HG02870 (cell line): ENCODE results near the gene ETNK2.
"Not testable (repeated sequence)": the region's sequence is repeated elsewhere in the genome, so short reads cannot be mapped to it uniquely, and the experiment has no call there.

ENCODE experiments used
- ATAC-seq: cut with Tn5 transposase; IDR thresholded peaks from one replicate; pipeline ENCODE4 v1.9.1; 2021; ENCODE audit warnings: mild to moderate bottlenecking, moderate library complexity; ENCODE audit not compliant: unreplicated experiment

The ETNK2 gene

DNA sequence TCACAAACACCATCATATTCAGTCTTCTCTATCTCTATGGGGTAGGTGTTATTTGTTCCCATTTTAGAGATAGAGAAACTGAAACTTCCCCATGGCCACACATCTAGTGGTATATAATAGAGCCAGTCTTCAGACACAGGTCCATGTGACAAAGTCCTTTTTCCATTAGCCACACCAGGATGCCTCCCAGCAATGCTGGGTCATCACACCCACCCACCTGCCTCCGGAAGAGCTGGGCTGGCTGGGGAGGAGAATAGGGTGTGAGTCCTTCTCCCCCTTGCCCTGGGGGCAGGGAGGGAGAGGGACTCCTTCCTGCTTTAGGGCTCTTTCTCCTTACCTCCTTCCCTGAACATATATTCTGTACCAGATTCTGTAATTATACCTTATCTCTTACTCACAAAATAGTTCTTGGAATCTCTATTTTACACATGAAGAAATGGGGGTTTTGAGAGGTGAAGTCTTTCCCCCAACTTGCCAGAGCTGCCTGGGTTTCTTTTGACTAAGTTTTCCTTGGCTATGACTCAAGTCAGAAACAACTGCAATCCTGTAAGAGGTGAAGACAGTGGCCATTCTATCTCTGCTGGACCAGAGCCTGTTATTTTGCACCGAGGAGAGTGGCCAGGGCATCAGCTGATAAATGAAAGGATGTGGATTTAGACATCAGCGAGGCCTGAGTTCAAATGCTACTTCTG is 49.0 kb downstream of the ETNK2 start:
- ATAC-seq = no peak

DNA sequence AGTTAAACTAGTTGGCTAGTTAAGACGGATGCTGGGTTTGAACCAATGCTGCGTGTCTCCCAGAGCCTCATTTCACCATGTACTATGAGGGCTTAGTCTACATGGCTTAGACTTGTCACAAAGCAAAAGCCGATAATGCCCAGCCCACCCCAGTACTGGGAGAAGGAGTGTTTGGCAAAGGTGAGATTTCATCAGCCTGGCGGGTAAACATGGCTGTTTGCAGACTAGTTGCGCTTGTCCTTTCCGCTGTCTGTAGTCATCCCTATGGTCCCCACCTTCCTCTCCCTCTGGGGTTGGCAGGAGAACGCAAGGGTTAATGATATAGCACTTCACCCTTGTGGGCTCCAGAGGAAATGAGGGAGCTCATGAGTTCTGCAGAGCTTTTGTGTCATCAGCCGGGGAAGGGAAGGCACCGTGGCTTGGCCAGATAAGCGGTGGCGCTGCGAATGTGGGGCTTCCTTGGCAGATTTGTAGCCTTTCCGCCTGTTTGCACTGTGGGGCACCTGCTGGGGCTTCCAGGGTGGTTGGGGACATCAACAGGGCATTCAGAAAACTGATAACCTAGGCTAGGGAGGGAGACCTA is 49.7 kb downstream of the ETNK2 start:
- ATAC-seq = no peak

DNA sequence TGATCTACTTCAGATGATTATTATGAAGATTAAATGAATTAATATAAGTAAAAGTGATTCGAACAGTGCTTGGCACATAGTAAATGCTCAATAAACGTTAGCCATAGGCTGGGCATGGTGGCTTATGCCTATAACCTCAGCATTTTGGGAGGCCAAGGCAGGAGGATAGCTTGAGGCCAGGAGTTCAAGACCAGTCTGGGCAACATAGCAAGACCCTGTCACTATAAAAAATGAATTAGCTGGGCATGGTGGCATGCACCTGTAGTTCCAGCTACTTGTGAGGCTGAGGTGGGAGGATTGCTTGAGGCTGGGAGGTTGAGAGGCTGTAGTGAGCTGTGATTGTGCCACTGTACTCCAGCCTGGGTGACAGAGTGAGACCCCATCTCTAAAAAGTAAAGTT is 52.1 kb downstream of the ETNK2 start:
- not testable (repeated sequence) for ATAC-seq

DNA sequence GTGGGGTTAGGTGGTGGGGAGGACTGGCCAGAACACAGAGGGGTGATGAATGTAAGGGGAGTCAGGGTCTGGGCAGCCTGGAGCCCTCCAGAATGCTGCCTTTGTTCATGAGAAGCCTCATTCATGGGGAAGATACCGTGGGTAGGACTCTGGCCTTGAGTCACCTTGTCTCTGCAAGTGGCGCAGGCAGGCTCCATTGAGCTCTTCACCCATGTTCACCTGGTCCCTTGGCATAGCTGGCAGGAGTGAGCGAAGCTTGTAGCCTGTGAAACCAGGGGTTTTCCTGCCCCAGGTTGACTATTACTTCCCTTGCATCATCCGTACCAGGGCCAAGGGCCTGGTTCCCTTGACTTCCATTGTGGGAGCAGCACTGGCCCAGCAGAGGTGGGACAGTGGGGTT is 53.2 kb downstream of the ETNK2 start:
- no peak for ATAC-seq

DNA sequence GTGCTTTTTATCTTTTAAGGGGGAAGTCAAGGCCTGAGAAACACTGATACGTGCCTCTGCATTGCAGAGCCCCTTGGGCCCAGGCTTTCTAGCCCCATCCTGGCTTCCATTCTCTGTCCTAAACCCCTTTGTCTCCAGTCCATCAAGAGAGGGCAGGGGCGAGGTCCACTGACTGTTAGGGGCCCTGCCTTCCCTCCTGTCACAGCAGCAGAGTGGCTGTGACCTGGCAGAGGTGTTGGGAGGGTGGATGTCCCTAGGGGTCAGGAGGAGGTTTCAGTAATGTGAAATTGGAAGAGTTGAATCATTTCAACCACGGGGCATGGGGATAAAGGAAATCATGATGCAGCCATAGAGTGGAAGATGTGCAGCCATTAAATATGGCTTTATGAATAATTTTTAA is 54.9 kb downstream of the ETNK2 start:
- ATAC-seq = no peak

DNA sequence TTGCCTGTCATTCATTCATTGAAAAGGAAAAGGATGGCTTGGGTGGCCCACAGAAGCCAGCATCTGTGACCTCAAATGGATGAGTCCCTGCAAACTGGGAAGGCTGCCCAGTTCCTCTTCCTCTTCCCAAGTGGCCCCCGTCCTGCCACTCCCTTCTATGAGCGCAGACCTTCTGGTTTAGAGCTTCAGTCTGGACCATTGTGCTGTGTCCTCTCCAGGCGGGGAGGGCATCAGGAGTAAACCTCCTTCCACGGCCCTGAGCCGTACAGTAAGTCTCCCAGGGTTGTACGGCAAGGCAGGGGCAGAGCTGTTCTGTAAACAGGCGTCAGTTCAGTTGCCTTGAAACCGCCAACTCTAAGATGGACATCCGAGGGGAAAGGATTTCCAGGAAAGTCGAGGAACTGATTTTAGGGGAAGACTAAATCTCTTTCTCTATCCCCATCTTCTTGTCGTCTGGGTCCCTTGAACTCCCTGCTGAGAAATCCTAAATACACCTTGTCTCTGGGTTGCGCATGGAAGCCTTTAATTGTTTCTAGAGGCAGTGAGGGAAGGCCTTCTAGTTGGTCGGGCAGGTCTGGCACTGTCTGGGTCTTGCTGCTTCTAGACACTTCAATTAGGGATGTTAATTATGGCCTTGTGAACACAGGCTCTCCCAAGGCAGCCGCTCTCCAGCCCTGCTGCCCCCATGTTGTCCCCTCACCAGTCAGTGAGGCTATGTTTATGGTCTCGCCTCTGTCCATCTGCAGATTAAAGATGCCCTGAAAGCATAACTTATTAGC is 56.8 kb downstream of the ETNK2 start:
- no peak for ATAC-seq

DNA sequence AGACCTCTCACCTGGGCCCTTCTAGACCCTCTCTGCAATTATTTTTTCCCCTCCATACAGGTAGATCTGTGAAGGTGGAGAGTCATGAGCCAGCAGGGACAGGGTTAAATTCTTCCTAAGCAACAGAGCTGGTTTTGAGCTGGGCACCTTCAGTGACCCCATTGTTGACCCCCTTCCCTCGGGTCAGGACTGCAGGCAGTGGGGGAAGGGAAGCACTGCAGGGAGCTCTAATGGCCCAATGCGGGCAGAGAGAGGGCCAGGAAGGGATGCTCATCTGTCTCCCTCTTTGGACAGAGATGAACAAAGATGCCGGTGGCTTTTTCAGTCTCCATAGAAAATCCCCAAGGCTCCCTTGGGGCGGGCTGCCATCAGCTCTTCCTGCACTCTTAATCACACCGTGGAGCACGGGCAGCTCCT is 57.5 kb downstream of the ETNK2 start:
- ATAC-seq = no peak

DNA sequence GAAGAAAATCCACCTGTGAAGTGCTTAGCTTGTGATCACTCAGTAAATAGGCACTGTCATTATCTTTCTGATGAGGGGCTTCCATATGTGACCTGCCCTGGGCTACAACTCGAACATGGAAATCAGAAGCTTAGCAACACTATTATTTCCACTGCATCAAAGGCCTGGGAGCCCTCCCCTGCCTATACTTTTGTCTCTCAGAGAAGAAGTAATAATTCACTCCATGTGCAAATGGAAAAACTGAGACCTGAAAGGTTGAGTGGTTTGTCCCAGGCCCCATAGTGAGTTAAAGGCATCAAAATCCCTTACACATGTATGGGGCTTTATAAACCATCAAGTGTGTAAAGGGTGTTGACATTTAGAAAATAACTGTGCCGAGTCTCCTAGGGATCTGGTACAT is 58.1 kb downstream of the ETNK2 start:
- no peak for ATAC-seq

DNA sequence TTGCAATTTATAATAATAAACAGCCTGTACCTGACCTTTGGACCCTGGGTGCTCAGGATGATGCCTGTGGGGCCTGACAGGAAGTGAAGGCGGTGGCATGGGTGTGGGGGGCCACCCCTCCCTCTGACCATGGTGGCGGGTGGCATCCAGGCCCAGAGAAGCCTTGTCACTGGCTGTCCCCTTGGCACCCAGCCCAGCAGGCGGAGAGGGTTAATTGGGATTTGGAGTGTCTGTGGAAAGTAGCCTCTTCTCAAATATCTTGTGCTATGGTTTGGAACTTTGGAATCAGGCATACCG is 58.5 kb downstream of the ETNK2 start:
- no peak for ATAC-seq

DNA sequence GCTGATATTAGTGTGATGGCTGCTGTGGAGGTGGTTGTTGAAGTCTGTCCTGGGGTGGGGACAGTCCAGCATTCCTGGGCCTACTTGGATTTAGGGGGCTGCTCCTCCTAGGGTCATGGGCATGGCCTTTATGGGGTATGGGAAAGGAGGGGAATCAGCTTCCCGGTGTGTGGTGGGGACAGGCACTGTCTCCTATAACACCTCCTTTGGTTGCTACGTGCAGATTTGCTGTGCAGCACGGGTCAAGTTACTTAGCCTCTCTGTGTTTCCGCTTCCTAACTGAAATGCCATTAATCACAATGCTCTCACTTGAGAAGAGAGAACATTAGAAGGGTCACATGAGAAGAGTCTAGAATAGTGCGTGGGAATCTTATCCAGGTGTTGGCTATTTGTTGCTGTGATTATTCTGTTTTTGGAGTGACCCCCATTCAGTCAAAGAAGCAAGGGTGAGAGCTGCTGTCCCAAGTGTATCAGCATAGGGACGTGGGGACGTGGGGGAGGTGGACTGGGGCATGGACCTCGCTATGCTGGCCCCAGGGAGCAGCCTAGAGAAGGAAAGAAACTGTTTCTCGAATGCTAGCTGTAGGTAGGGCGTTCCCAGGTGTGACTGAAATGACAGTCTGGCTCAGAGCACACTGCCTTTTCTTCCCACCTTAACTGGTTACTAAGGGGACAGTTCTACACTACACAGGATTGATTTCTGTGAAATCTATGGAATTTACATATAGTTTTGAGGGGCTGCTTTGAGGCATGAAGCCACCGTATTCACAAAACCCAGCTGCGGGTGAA is 59.0 kb downstream of the ETNK2 start:
- ATAC-seq = no peak

DNA sequence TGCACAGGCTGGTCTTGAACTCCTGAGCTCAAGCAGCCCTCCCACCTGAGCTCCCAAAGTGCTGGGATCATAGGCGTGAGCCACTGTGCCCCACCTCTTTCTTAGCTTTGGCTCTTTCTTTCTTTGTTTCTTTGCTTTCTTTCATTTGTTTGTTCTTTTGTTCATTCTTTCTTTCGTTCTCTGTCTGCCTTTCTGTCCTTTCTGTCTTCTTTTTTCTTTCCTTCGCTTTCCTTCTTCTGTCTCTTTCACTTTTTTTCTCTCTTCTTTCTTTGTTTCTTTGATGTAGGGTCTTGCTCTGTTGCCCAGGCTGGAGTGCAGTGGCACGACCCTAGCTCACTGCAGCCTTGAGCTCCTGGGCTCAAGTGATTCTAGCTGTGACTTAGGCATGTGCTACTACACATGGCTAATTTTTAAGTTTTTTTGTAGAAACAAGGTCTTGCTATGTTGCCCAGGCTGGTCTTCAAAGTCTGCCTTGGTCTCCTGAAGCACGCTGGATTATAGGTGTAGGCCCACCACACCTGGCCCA is 60.0 kb downstream of the ETNK2 start:
- ATAC-seq = no peak

DNA sequence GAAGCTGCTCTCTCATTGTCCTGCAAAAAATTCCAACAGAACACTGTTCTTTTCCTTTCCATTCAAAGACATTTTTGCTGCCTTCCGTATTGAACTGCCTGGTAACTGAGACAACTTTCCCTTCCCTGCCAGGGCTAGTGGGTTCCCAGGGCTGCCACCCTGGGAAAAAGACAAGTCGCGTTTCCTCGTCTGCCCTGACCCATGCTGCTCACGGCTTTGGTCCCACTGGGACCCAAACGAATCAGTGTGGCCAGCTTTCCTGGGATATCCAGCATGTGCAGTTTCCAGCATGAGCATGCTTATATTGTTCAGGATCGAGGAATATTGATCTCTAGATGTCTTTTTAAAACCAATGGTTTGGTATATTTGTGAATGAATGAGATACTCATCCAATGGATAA is 60.8 kb downstream of the ETNK2 start:
- ATAC-seq = no peak

DNA sequence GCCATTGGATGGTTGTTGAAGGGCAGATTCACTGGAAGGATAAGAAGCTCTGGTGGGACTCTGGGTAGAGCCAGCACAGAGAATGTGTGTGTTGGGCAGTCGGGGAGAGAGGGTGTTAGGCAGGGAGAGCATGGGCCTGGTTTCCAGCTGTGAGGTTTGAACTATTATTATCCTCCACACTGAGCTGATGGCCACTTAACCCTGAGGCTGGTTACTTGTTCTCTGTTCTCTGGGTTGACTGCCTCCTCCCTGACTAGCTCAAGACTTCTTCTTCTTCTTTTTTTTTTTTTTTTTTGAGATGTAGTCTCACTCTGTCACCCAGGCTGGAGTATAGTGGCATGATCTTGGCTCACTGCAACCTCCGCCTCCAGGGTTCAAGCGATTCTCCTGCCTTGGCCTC is 61.7 kb downstream of the ETNK2 start:
- ATAC-seq = not testable (repeated sequence)

DNA sequence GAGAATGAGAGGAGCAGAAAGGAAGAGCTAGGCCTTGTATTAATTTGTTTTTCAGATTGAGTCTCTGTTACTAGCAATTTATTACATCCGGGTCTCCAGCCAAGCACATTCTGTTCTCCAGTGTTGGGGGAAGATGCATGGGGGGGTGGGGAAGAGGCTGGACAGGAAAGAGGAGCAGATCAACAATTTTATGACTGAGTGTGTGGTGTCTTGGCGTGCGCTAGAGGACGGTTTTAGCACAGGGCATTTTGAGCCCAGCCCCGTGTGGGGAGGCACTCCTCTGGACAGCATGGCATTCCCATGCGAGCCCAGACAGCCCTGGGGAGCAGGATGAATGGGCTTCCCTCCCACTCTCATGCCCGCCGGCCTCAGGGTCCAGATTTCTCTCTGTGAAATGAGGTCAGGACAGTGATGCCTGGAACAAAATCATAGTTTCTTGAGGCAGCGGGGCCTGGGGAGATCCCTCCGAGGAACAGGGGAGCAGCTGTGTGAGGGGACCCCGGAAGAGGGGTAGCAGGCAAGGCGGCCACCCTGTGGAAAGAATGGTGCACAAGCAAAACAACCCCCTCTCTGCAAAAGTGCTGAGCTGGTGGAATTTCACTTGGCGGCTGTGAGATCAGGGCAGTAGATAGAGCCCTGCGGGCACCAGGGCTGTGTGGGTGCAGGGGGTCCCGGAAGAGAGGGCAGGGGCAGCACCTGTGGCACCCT is 62.6 kb downstream of the ETNK2 start:
- ATAC-seq = no peak

DNA sequence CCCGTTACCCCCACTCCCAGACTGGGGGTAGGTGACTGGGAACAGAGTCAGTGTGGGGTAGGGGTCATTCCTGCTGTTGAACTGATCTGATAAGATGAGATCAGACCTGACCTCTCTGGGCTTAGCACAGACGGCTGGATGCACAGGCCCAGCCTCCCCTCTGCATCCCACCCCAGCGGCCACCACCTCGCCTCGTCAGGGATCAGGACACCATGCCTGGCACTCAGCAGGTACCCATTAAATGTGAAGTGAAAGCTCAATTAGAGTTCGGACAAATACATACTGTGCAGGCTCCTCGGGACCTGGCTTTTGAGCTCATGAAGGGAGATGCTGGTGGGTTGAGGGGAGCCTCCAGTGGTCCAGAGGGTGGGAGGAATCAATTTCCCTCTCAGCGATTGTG is 63.2 kb downstream of the ETNK2 start:
- no peak for ATAC-seq

DNA sequence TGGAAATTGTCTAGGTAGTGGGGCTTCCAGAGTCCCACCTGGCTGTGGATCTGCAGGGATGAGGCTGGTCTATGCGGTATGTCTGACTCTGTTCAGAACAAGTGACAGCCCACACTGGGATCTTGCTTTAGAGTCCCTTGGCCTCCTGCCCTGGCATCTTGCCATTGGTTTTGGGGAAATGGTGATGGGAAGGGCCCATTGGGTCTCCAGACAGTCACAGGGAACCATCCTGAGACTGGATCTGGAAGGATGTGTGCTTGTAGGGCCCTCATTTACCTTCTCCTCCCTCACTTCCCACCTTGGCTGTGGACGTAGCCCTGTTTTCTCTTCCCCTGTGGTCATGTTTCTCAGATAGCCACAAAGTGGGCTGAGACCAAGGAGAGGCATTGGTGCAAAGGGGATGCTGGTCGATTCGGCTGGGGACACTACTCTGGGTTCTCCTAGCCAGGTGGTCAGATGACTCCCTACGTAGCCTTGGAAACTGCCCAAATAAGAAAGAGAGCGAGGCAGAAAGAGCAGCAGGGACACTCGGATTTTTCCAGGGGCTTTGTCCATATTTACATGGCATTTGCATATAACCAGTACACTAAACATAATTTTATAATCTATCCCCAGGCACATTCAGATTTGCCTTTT is 63.8 kb downstream of the ETNK2 start:
- ATAC-seq = no peak

DNA sequence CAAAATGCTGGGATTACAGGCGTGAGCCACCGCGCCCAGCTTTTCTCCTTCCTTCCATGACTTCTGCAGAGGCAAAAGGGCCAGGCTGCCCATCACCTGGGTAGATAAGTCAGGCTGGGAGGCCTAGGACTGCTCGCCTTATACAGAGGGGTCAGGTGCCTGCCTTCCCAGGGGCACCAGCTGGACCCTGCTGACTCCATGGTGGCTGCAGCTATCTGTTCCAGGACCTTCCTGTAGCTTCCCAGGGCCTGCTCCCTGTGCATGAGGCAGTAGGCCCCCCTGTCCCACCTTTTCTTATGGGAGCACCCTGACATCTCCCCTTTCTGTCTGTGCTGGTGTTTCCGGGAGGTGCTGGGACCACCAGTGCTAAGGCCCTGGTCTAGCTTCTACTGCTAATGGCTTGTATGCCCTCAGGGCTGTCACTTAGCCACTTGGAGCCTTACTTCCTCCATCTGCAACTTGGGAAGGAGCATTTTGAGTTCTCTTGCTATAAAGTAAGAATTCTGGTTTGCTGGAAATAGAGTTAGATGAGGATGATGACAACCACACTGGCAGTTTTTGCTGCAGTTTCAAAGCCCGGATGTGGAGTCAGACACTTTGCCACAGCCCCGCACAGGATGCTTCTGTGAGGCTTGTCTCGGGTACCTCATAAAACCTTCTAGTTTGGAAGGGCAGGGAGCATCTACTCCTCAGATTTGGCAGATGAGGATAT is 64.5 kb downstream of the ETNK2 start:
- no peak for ATAC-seq

DNA sequence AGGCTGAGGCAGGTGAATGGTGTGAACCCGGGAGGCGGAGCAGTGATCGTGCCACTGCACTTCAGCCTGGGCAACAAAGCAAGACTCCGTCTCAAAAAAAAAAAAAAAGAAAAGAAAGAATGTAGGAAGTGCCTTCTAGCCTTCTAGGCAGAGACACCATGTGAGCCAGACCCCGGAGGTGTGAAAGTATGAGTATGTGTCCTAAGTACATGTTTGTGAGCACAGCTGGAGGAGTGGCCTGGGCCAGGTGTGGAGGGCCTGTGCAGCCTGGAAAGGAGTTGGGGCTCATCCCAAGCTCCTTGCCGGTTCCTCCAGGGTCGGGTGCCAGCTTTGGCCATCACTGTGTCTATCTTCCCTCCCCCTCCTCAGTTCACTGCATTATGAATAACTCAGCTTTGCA is 66.0 kb downstream of the ETNK2 start:
- no peak for ATAC-seq

DNA sequence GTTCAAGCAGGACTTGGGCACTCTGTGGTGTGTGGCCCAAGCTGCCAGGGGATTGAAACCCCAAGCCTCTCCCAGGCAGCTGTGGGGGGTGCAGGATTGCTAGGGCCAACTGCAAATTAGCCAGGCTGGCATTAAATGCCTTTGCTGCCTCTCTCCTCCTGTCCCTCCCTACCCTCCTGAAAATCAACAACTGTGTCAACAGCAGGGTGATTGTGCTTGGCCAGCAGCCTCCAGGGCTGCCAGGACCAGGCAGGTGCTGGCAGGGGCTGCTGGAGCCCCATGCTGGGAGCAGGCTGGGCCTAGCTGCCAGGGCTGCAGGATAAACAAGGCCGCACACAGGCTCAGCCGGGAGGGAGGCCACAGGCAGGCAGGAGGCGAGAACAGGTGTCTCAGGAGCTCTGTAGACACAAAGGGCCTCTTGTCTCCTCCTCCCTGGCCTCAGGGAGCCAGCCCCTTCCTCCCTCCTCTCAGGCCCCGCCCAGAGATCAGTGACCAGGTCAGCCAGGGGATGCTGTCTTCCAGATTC is 67.5 kb downstream of the ETNK2 start:
- ATAC-seq = no peak
